ENCODE measurements around the gene RFTN1. TPM values are rescaled to one million over a fixed set of nuclear protein-coding genes. Genes with fewer than 3 reads are reported as not detected.

The RFTN1 gene
- total RNA-seq, 4 donors from 2014 or later, result 42.4 to 94.4 (median 62.5) TPM

DNA sequence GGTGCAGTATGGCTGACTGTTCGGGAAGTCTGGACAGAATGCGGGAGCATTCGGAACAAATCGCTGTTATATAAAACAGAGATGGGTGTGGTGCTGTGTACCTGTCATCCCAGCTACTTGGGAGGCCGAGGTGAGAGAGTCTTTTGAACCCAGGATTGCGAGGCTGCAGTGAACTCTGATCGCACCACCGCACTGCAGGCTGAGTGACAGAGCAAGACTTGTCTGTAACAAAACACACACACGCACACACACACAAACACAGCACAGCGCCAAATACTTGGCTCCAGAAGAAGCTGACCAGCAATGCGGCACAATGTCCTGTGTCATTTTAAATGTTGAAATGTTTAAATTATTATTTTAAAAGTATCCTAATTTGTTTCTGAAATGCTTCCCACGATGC, 12.6 kb downstream of the RFTN1 start:
- ATAC-seq (ENCODE audit: low FRiP score) (no peak), DNase-seq (ENCODE audit: low spot score) (no peak)
- TF ChIP-seq, protein P1, sequence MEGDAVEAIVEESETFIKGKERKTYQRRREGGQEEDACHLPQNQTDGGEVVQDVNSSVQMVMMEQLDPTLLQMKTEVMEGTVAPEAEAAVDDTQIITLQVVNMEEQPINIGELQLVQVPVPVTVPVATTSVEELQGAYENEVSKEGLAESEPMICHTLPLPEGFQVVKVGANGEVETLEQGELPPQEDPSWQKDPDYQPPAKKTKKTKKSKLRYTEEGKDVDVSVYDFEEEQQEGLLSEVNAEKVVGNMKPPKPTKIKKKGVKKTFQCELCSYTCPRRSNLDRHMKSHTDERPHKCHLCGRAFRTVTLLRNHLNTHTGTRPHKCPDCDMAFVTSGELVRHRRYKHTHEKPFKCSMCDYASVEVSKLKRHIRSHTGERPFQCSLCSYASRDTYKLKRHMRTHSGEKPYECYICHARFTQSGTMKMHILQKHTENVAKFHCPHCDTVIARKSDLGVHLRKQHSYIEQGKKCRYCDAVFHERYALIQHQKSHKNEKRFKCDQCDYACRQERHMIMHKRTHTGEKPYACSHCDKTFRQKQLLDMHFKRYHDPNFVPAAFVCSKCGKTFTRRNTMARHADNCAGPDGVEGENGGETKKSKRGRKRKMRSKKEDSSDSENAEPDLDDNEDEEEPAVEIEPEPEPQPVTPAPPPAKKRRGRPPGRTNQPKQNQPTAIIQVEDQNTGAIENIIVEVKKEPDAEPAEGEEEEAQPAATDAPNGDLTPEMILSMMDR (IDR thresholded peaks at IDR 0.05), result no peak

DNA sequence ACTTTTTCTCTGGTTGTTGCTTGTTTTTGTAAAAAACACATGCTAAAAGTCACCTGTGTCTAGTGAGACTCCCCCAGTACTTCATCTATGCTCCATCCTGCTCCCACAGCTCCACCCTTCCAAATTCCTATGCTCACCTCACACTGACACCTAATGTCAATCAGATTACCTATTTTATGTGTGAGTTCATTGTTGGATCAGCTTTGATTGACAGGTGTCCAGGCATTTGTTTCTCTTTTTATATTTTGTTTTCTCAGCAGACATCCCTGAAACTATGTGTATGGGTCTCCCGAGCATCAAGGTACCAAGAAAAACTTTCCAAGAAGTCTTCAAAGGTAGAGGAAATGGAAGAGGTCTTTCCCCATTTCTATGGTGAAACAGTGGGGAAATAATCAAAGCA, 13.4 kb downstream of the RFTN1 start:
- TF ChIP-seq, protein P1 (IDR thresholded peaks at IDR 0.05), result no peak

DNA sequence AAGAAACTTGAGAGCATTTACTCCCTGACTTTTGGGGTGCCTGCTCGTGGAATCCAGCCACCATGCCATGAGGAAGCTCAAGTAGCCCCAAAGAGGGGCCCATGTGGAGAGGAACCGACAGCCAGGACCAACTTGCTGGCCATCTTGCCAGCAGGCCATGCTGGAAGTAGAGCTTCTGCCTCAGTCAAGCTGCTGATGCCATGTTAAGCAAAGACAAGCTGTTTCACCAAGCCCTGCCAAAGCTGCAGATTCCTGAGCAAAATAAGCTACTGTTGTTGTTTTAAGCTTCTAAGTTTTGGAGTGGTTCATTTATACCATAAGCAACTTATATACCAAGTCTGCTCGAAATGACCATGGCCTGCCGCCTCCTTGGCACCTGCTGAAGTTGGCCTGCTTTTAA, 14.1 kb downstream of the RFTN1 start:
- ATAC-seq (ENCODE audit: low FRiP score) (no peak), DNase-seq (ENCODE audit: low spot score) (no peak)
- TF ChIP-seq, protein P1 (IDR thresholded peaks at IDR 0.05), result no peak

More for the DNA sequence above, 13.4 kb downstream of the RFTN1 start:
- ATAC-seq (ENCODE audit: low FRiP score), result no peak
- no peak for DNase-seq (ENCODE audit: low spot score)

DNA sequence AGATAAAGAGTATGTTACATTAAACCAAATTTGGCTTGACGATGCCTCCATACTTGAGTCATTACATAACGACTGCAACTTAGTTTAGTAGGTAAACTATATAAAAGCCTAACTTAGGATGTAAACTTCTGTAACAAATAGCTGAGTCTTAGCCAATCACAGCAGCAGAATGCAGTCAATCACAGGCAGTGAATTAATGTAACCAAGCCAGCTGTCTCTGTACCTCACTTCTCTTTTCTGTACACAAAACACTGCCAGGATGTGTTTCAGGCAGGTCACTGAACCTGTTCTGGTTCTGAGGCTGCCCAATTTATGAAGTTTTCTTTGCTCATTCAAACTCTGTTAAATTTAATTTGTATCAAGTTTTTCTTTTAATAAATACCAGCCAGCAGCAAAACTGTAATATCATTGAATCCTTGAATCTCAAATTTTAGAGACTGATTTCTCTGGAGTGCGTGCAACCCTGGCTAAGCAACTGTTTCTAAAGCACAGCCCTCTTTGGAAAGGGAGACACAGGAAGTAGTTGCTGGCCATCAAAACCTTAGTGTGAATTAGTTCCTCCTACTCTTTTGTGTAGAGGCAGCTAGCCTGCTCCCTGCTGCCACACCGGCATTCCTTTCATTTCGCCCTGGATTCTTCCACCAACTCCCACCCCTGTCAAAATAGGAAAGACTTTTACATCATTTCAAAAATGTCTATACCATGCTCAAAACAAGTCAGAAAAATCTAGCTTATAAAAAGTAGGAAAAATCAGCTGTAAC, 15.2 kb downstream of the RFTN1 start:
- DNase-seq (ENCODE audit: low spot score), result no peak
- TF ChIP-seq, protein P1 (IDR thresholded peaks at IDR 0.05), result no peak
- ATAC-seq (ENCODE audit: low FRiP score), result no peak

DNA sequence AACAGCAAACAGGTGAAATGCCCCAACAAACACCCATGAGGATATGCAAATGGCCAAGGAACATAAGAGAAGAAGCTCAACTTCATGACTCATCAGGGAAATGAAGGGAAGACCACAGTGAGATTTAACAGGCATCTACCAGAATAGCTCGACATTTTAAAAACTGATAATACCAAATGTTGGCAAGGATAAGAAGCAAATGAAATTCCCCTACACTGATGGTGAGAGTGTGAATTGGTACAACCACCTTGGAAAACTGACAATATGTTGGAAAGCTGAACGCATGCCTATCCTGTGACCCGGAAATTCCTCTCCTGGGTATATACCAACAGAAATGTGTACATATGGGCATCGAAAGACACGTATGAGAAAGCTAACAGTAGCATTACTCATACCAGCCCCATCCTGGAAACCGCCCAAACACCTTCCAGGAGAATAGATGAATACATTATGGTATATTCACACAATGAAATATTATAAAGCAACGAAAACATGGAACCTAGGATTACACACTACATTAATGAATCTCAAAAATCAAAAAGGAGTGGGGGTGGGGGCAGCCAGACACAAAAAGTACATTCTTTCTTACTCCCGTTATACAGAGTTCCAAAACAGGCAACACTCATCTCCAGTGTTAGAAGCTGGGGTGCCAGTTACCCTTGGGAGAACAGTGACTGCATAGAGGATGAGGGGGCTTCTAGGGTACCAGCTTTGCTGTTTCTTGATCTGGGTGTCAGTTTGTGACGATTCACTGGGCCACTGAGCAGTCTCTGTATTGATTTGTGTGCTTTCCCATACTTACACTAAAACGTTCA, 16.9 kb downstream of the RFTN1 start:
- TF ChIP-seq, protein P1 (IDR thresholded peaks at IDR 0.05), result no peak
- no peak for DNase-seq (ENCODE audit: low spot score)
- ATAC-seq (ENCODE audit: low FRiP score), result no peak

DNA sequence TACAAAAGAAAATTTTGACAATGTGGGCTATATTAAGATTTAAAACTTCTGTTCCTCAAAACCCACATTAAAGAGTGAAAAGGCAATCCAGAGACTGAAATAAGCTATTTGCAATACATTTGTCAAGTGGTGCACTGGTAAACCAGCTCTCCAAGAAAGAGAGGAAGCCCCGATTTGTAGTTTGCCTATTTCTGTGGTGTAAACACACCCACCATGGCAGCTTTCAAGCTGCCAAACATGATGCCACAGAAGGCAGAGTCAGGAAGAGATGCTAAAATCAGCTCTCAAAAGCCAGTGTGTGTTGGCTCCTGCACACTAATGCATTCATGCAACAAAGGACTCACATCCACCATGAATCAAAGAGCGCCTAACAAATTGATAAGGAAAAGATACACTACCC, 17.5 kb downstream of the RFTN1 start:
- no peak for ATAC-seq (ENCODE audit: low FRiP score)
- TF ChIP-seq, protein P1 (IDR thresholded peaks at IDR 0.05), result no peak
- no peak for DNase-seq (ENCODE audit: low spot score)
